ENCODE measurements around the gene STK40. TPM values are rescaled to one million over a fixed set of nuclear protein-coding genes. Genes with fewer than 3 reads are reported as not detected.

Gene STK40
- total RNA-seq, 1 experiment from 2014 or later: 14.4 TPM

DNA sequence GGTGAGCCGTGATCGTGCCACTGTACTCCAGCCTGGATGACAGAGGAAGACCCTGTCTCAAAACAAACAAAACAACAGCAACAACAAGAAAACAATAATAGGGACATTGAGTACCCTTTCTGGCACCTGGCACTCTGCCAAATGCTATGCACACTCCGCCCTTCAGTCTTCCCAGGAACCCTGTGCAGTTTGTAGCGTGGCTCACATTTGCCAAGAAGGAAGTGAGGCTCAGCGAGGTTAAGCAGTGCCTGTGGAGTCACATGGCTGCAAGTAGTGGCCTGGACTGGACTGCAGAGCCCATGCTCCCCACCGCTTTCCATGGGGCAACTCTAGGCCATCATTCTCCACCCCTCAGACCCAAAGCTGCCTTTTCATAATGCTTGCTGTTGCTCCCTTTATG, 57.0 kb downstream of the STK40 start:
- BruUV-seq (replicated peaks): no TSS peak
- no peaks in the 10 kb centered on the region for H3K36me3 ChIP-seq (ENCODE audit: low read depth, low read length)
- no peak overlapping the region for H2AFZ ChIP-seq (ENCODE audit: low read length)
- ChIA-PET POLR2A (ENCODE audit: unreplicated experiment) (no interaction called here), CTCF (no interaction called here)
- no peaks in the 10 kb centered on the region for H3K9me3 ChIP-seq (ENCODE audit: low read length)
- no peak overlapping the region for H3K4me2 ChIP-seq (ENCODE audit: low read length)
- no peaks in the 10 kb centered on the region for H3K79me2 ChIP-seq (ENCODE audit: low read length)
- no peaks in the 10 kb centered on the region for H3K27me3 ChIP-seq (ENCODE audit: low read length)
- no peak for ATAC-seq
- no peaks in the 10 kb centered on the region for H3F3A ChIP-seq (ENCODE audit: low read length, unreplicated experiment)
- H3K9me2 ChIP-seq (replicated peaks; ENCODE audit: low read length): no peaks in the 10 kb centered on the region
- intact Hi-C loops (cut with micrococcal nuclease): no loop called here
- TF ChIP-seq EZH2 (IDR thresholded peaks at IDR 0.05; ENCODE audit: low read length, unreplicated experiment) (no peak), CTCF (conservative IDR thresholded peaks at IDR 0.05; ENCODE audit: low read depth, low read length) (no peak), EZH2phosphoT487 (IDR thresholded peaks at IDR 0.05; ENCODE audit: borderline replicate concordance, low read length) (no peak)
- no peak overlapping the region for H3K9ac ChIP-seq (ENCODE audit: low read length)
- H4K20me1 ChIP-seq (ENCODE audit: low read length): no peaks in the 10 kb centered on the region
- H3K4me3 ChIP-seq (ENCODE audit: low read length): no peak overlapping the region
- peaks cover 17% of the 10 kb centered on the region for H3K4me1 ChIP-seq (ENCODE audit: insufficient read depth, low read length)
- no peak overlapping the region for H3K27ac ChIP-seq (ENCODE audit: low read length)
- peak; percentile 10 for DNase-seq

GRCh38 chr1:36328088-36328480, 57.6 kb downstream of the STK40 start:
- Histone ChIP-seq H3K4me3 (ENCODE audit: low read length) (no peak overlapping the region), H4K20me1 (ENCODE audit: low read length) (no peaks in the 10 kb centered on the region), H3K27ac (ENCODE audit: low read length) (no peak overlapping the region), H3K9me2 (replicated peaks; ENCODE audit: low read length) (no peaks in the 10 kb centered on the region), H3K9ac (ENCODE audit: low read length) (no peak overlapping the region), H3K27me3 (ENCODE audit: low read length) (no peaks in the 10 kb centered on the region), H3K4me2 (ENCODE audit: low read length) (no peak overlapping the region), H3K4me1 (ENCODE audit: insufficient read depth, low read length) (peaks cover 18% of the 10 kb centered on the region), H3K79me2 (ENCODE audit: low read length) (no peaks in the 10 kb centered on the region), H2AFZ (ENCODE audit: low read length) (no peak overlapping the region), H3K36me3 (ENCODE audit: low read depth, low read length) (no peaks in the 10 kb centered on the region), H3F3A (ENCODE audit: low read length, unreplicated experiment) (no peaks in the 10 kb centered on the region), H3K9me3 (ENCODE audit: low read length) (no peaks in the 10 kb centered on the region)
- TF ChIP-seq EZH2 (IDR thresholded peaks at IDR 0.05; ENCODE audit: low read length, unreplicated experiment) (no peak), EZH2phosphoT487 (IDR thresholded peaks at IDR 0.05; ENCODE audit: borderline replicate concordance, low read length) (no peak), CTCF (conservative IDR thresholded peaks at IDR 0.05; ENCODE audit: low read depth, low read length) (no peak)
- ATAC-seq: no peak
- ChIA-PET POLR2A (ENCODE audit: unreplicated experiment) (no interaction called here), CTCF (no interaction called here)
- no peak for DNase-seq
- intact Hi-C loops (cut with micrococcal nuclease): no loop called here
- no TSS peak for BruUV-seq (replicated peaks)

- intact Hi-C loops (cut with micrococcal nuclease): no loop called here
- Histone ChIP-seq H3K9ac (ENCODE audit: low read length) (no peak overlapping the region), H3K9me2 (replicated peaks; ENCODE audit: low read length) (no peaks in the 10 kb centered on the region), H3K4me1 (ENCODE audit: insufficient read depth, low read length) (peaks cover 22% of the 10 kb centered on the region), H3F3A (ENCODE audit: low read length, unreplicated experiment) (no peaks in the 10 kb centered on the region), H4K20me1 (ENCODE audit: low read length) (no peaks in the 10 kb centered on the region), H2AFZ (ENCODE audit: low read length) (no peak overlapping the region), H3K79me2 (ENCODE audit: low read length) (no peaks in the 10 kb centered on the region), H3K36me3 (ENCODE audit: low read depth, low read length) (no peaks in the 10 kb centered on the region), H3K27ac (ENCODE audit: low read length) (no peak overlapping the region), H3K4me2 (ENCODE audit: low read length) (no peak overlapping the region), H3K4me3 (ENCODE audit: low read length) (no peak overlapping the region), H3K27me3 (ENCODE audit: low read length) (no peaks in the 10 kb centered on the region), H3K9me3 (ENCODE audit: low read length) (no peaks in the 10 kb centered on the region)
- ChIA-PET POLR2A (ENCODE audit: unreplicated experiment) (no interaction called here), CTCF (no interaction called here)
- DNase-seq (peak; percentile 54), ATAC-seq (no peak)
- no peak for TF ChIP-seq EZH2phosphoT487 (IDR thresholded peaks at IDR 0.05; ENCODE audit: borderline replicate concordance, low read length)
- TF ChIP-seq CTCF (conservative IDR thresholded peaks at IDR 0.05; ENCODE audit: low read depth, low read length): no peak
- no peak for TF ChIP-seq EZH2 (IDR thresholded peaks at IDR 0.05; ENCODE audit: low read length, unreplicated experiment)
- BruUV-seq (replicated peaks): no TSS peak
These were observed 58.2 kb downstream of the STK40 start for GRCh38 chr1:36327421-36328087.

Data from PC-3 (cell line).